Ectodermal cell (in vitro differentiated cells): ENCODE measurements around the gene TBX3.

Experiments used
- H3K27ac ChIP-seq: 2 replicates; pipeline ENCODE4 v1.7.0; 2013; ENCODE audit warnings: mild to moderate bottlenecking, low read depth, low read length; ENCODE audit not compliant: insufficient read depth, poor library complexity, severe bottlenecking
- H3K27me3 ChIP-seq: 2 replicates; pipeline ENCODE4 v1.7.0; 2013; ENCODE audit warnings: mild to moderate bottlenecking, low read length; ENCODE audit not compliant: insufficient read depth, control insufficient read depth, poor library complexity, severe bottlenecking
- H3K36me3 ChIP-seq: one replicate; pipeline ENCODE4 v1.7.0; 2013; ENCODE audit warnings: low read length; ENCODE audit not compliant: control insufficient read depth, insufficient read depth
- H3K4me1 ChIP-seq: one replicate; pipeline ENCODE4 v1.7.0; 2013; ENCODE audit warnings: low read length; ENCODE audit not compliant: control insufficient read depth, insufficient read depth
- H3K4me3 ChIP-seq: 2 replicates; pipeline ENCODE4 v1.7.0; 2013; ENCODE audit warnings: low read depth, low read length, control low read depth; ENCODE audit not compliant: insufficient read depth
- H3K9me3 ChIP-seq: 2 replicates; pipeline ENCODE4 v1.7.0; 2013; ENCODE audit warnings: mild to moderate bottlenecking, low read length, moderate library complexity; ENCODE audit not compliant: control insufficient read depth
- WGBS, 2 experiments: methylation state at CpG; one replicate each; pipeline ENCODE4 v1.1.7; 2013; ENCODE audit warnings: missing lambda C conversion rate in 2 of 2; 5-methylcytosine and 5-hydroxymethylcytosine counted together

The TBX3 gene

DNA sequence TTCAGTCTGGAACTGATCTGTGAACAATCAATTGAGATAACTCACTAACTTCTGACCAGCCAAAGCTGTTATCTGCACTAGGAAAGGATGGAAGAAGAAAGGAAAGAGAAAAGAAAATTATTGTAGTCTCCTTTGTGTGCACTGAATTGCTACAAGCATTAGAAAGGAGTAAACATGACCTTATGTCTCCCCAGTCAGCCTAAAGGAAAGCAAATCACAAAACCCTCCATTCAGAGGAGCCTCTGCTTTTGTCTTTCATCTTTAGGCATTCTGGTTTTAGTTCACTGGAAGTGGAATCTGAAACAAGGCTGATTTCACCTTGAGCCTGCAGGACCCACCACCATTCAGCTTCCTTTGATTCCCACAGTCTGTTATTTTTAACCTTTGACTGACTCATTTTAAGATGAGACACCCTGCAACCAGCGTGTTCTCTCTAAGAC lies 26.0 kb downstream of the TBX3 start:
- peaks cover 100% of the 10 kb centered on the region for H3K27me3 ChIP-seq
- 13 to 20% methylated on average over 1 of the region's 1 CpG for WGBS, 2 experiments
- H3K9me3 ChIP-seq: no peaks in the 10 kb centered on the region
- H3K4me1 ChIP-seq: peaks cover 7% of the 10 kb centered on the region
- H3K4me3 ChIP-seq: no peak overlapping the region
- no peak overlapping the region for H3K27ac ChIP-seq
- H3K36me3 ChIP-seq: no peaks in the 10 kb centered on the region

GRCh38 chr12:114657597-114657920 lies 26.4 kb downstream of the TBX3 start:
- no peaks in the 10 kb centered on the region for H3K9me3 ChIP-seq
- H3K4me1 ChIP-seq: peaks cover 7% of the 10 kb centered on the region
- peaks cover 99% of the 10 kb centered on the region for H3K27me3 ChIP-seq
- H3K4me3 ChIP-seq: no peak overlapping the region
- no peaks in the 10 kb centered on the region for H3K36me3 ChIP-seq
- 74 to 79% methylated on average over 6 of the region's 6 CpGs for WGBS, 2 experiments
- no peak overlapping the region for H3K27ac ChIP-seq

DNA sequence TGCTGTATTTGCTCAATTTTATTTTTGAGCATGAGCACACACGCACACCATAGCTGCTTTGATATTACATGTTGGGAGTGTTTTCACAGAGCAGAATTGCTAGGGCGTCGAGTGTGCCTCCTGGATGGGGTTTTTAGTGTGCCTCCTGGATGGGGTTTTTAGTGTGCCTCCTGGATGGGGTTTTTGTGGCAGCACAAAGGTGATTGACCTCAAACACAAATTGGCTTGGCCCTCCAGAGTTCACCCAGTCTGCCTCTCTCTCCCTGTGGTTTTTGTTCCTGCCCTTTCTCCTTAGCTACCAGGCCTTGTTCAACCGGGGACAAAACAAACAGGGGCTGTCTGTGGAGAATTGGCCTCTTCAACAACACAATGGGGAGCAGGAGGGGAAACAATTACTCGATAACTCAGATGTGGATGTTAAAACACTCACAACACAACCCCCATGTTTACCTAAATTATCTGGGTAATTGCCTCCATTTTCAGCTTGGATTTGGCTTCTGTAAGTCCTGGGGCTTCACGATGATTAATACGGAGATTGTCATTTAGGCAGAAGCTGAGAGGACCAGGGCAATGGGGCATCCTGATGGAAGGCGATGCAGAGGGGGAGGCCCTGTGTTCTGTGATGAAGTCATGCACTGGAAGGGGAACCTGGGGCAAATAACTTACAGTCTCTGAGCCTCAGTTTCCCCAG lies 26.9 kb downstream of the TBX3 start:
- WGBS, 2 experiments: 35% methylated on average over 8 of the region's 8 CpGs
- H3K27ac ChIP-seq: no peak overlapping the region
- H3K4me1 ChIP-seq: peaks cover 7% of the 10 kb centered on the region
- H3K27me3 ChIP-seq: peaks cover 98% of the 10 kb centered on the region
- H3K36me3 ChIP-seq: no peaks in the 10 kb centered on the region
- H3K4me3 ChIP-seq: no peak overlapping the region
- H3K9me3 ChIP-seq: no peaks in the 10 kb centered on the region

DNA sequence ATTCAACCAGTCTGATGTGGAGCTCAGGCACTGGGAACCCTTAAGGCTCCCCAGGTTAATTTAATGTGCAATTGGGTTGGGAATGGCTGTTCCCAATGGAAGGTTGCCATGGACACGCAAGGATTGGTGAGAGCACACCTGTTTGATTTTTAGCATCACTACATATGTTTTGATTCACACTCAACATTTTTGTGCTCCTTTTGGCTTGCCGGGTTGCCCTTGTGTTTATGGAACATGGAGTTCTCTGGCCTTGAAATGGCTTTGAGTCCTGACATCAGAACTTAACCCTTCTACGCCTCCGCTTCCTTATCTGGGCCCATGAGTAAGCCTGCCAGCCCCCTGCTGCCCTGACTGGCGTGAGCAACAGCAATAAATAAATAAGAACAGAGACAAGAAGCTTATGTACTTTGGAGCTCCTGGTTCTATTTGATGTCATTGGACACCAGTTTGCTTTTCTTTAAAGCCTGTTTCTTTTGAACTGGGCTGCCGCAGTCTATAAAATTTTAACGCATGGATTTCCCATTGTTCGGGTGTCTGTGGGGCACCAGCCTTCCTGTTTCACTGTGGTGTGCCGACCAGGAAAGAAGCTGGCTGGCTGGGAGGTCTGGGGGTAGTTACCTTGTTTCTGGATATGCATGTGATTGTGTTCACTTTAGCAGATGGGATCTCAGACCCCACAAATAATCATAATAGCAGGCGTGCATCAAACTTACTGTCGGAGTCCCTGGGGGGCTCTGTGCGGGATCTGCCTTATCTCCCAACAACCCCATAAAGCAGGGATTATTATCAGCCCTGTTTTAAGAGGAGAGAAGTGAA lies 27.8 kb downstream of the TBX3 start:
- H3K27me3 ChIP-seq: peaks cover 95% of the 10 kb centered on the region
- peaks cover 7% of the 10 kb centered on the region for H3K4me1 ChIP-seq
- 74 to 75% methylated on average over 12 of the region's 12 CpGs for WGBS, 2 experiments
- no peak overlapping the region for H3K4me3 ChIP-seq
- H3K36me3 ChIP-seq: no peaks in the 10 kb centered on the region
- H3K27ac ChIP-seq: no peak overlapping the region
- H3K9me3 ChIP-seq: no peaks in the 10 kb centered on the region

DNA sequence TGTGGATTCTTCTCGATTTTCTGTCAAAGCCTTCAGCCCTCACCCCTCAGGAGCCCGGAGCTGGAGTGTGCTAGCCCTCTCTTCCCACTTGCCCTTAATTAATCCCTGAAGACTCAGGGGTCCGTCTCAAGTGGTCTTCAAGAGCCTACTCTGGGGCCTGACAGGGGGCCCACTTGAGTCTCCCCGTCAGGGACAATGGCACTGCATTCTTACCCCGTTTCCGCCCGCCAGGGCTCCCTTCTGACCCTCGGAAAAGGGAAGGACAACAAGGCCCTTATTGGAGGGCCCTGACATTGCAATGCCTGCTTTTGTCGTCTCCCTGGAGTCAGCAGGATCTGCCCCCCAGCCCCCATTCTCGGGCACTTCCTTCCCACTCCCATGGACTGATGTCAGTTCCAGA lies 34.4 kb downstream of the TBX3 start:
- no peaks in the 10 kb centered on the region for H3K9me3 ChIP-seq
- no peak overlapping the region for H3K27ac ChIP-seq
- no peaks in the 10 kb centered on the region for H3K36me3 ChIP-seq
- peaks cover 38% of the 10 kb centered on the region for H3K27me3 ChIP-seq
- 29 to 33% methylated on average over 10 of the region's 10 CpGs for WGBS, 2 experiments
- H3K4me1 ChIP-seq: peaks cover 7% of the 10 kb centered on the region
- no peak overlapping the region for H3K4me3 ChIP-seq

DNA sequence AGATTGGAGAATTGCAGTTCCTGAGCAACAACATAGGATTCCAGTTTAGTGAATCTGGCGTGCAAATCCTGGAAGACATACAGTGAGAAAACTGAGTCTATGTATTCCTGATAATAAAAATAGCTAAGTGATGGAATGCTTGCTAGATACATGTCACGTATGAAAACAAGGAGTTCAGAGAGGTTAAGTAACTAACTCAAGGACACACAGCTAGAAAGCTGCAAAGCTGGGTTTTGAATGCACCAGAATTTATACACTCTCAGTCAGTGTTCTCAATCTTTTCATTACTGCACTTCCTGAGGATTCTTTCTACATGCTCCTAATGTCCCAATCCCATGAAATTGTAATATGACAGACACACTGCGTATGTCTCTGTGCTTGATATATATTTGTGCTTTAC lies 35.3 kb downstream of the TBX3 start:
- Histone ChIP-seq H3K9me3 (no peaks in the 10 kb centered on the region), H3K4me3 (no peak overlapping the region), H3K4me1 (peaks cover 7% of the 10 kb centered on the region), H3K27me3 (peaks cover 29% of the 10 kb centered on the region), H3K36me3 (no peaks in the 10 kb centered on the region), H3K27ac (no peak overlapping the region)
- 94 to 97% methylated on average over 2 to 3 of the region's 3 CpGs for WGBS, 2 experiments

- no peak overlapping the region for H3K27ac ChIP-seq
- 66% methylated on average over 6 of the region's 6 CpGs for WGBS, 2 experiments
These were observed 45.1 kb downstream of the TBX3 start for GRCh38 chr12:114638790-114639435.

GRCh38 chr12:114636723-114637480 lies 47.1 kb downstream of the TBX3 start:
- WGBS, 2 experiments: 67 to 71% methylated on average over 15 of the region's 15 CpGs

More at GRCh38 chr12:114638790-114639435, 45.1 kb downstream of the TBX3 start:
- no peak overlapping the region for H3K4me3 ChIP-seq
- H3K36me3 ChIP-seq: no peaks in the 10 kb centered on the region
- H3K9me3 ChIP-seq: no peaks in the 10 kb centered on the region
- no peaks in the 10 kb centered on the region for H3K4me1 ChIP-seq
- no peaks in the 10 kb centered on the region for H3K27me3 ChIP-seq

DNA sequence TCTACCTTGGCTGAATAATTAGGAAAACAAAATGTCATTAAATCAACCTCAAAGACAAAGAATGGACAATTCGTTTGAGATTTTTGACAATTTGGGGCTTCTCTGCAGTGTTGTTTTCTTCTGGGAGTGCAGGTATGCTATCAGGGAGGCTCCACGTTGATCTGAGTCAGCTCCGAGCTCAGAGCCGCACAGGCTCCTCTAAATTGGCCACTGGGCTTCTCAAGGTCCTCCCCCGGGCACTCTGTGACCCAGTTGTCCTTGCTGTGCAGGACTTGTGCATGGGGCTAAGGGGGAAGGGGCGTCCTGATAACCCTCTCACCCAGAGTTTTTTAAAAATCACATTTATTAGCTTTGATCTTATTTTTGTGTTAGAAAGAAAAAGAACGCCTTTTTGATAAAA lies 52.7 kb downstream of the TBX3 start:
- H3K9me3 ChIP-seq: no peaks in the 10 kb centered on the region
- WGBS, 2 experiments: 78 to 85% methylated on average over 5 to 6 of the region's 7 CpGs

More at GRCh38 chr12:114636723-114637480, 47.1 kb downstream of the TBX3 start:
- Histone ChIP-seq H3K36me3 (no peaks in the 10 kb centered on the region), H3K27ac (no peak overlapping the region), H3K9me3 (no peaks in the 10 kb centered on the region), H3K27me3 (no peaks in the 10 kb centered on the region), H3K4me1 (no peaks in the 10 kb centered on the region), H3K4me3 (no peak overlapping the region)

More for the DNA sequence above, 52.7 kb downstream of the TBX3 start:
- no peak overlapping the region for H3K4me3 ChIP-seq
- no peaks in the 10 kb centered on the region for H3K27me3 ChIP-seq
- H3K4me1 ChIP-seq: no peaks in the 10 kb centered on the region
- no peaks in the 10 kb centered on the region for H3K36me3 ChIP-seq
- no peak overlapping the region for H3K27ac ChIP-seq
